DOHH2 (cell line): ENCODE data around the gene ENOX1.

Experiments used
- H3F3A ChIP-seq: fragments of 200-600 bp; sonication (generic), shearing (Covaris generic); 2 replicates; pipeline ENCODE4 v1.6.0; 2016; ENCODE audit warnings: antibody characterized with exemption, mild to moderate bottlenecking; ENCODE audit not compliant: control insufficient read depth, insufficient read depth
- H3K27ac ChIP-seq: fragments of 200-600 bp; sonication (generic); 2 replicates; pipeline ENCODE4 v1.5.1; 2014; ENCODE audit warnings: low read depth, mild to moderate bottlenecking, low read length, moderate library complexity
- H3K27me3 ChIP-seq: fragments of 200-600 bp; sonication (generic); 2 replicates; pipeline ENCODE4 v1.6.1; 2014; ENCODE audit warnings: mild to moderate bottlenecking, low read length, mixed read lengths; ENCODE audit not compliant: control insufficient read depth
- H3K36me3 ChIP-seq: fragments of 200-600 bp; sonication (generic); 2 replicates; pipeline ENCODE4 v1.6.1; 2014; ENCODE audit warnings: mild to moderate bottlenecking, low read length, moderate library complexity, mixed read lengths; ENCODE audit not compliant: control insufficient read depth
- H3K4me1 ChIP-seq: fragments of 200-600 bp; sonication (generic); 2 replicates; pipeline ENCODE4 v1.6.1; 2014; ENCODE audit warnings: mild to moderate bottlenecking, low read length, mixed read lengths; ENCODE audit not compliant: control insufficient read depth
- H3K4me2 ChIP-seq: fragments of 200-600 bp; sonication (generic); 2 replicates; pipeline ENCODE4 v1.6.0; 2014; ENCODE audit warnings: mild to moderate bottlenecking, low read length, moderate library complexity
- H3K4me3 ChIP-seq: fragments of 200-600 bp; sonication (generic); 2 replicates; pipeline ENCODE4 v1.5.1; 2014; ENCODE audit warnings: mild to moderate bottlenecking, low read length, mixed read lengths
- H3K79me2 ChIP-seq: fragments of 200-600 bp; sonication (generic); 2 replicates; pipeline ENCODE4 v1.6.1; 2014; ENCODE audit warnings: mild to moderate bottlenecking, low read length, mixed read lengths; ENCODE audit not compliant: control insufficient read depth
- H3K9me2 ChIP-seq: fragments of 200-600 bp; sonication (generic); replicated peaks from 2 replicates; pipeline ENCODE4 v1.6.1; 2014; ENCODE audit warnings: mild to moderate bottlenecking, low read length, mixed read lengths; ENCODE audit not compliant: control insufficient read depth
- H3K9me3 ChIP-seq: fragments of 200-600 bp; sonication (generic); 2 replicates; pipeline ENCODE4 v1.6.1; 2014; ENCODE audit warnings: antibody characterized with exemption, low read length, mixed read lengths; ENCODE audit not compliant: control insufficient read depth, insufficient read depth
- H4K20me1 ChIP-seq: fragments of 200-600 bp; sonication (generic); 2 replicates; pipeline ENCODE4 v1.6.0; 2014; ENCODE audit warnings: low read depth, mild to moderate bottlenecking, antibody characterized with exemption, low read length, moderate library complexity; ENCODE audit not compliant: control insufficient read depth, insufficient read depth
- CTCF ChIP-seq: fragments of 200-600 bp; sonication (generic); IDR thresholded peaks from one replicate; pipeline ENCODE4 v1.5.1; 2014; ENCODE audit warnings: antibody characterized with exemption, mild to moderate bottlenecking, low read depth, low read length; ENCODE audit not compliant: poor library complexity, severe bottlenecking
- EZH2phosphoT487 ChIP-seq: fragments of 200-600 bp; sonication (generic); IDR thresholded peaks from 2 replicates; pipeline ENCODE4 v1.6.1; 2017; ENCODE audit warnings: borderline replicate concordance, mild to moderate bottlenecking, antibody characterized with exemption, low read length, moderate library complexity, mixed read lengths

Gene ENOX1

GRCh38 chr13:43537124-43537523 lies 249.6 kb downstream of the ENOX1 start:
- no peaks in the 10 kb centered on the region for H3K9me3 ChIP-seq
- H3K4me2 ChIP-seq: no peak overlapping the region
- no peak overlapping the region for H3K4me3 ChIP-seq
- no peaks in the 10 kb centered on the region for H3K27me3 ChIP-seq
- no peak overlapping the region for H3K27ac ChIP-seq
- no peaks in the 10 kb centered on the region for H3K9me2 ChIP-seq
- H3K79me2 ChIP-seq: no peaks in the 10 kb centered on the region
- H4K20me1 ChIP-seq: no peaks in the 10 kb centered on the region
- TF ChIP-seq EZH2phosphoT487: no peak
- TF ChIP-seq CTCF: no peak
- no peaks in the 10 kb centered on the region for H3K4me1 ChIP-seq
- H3K36me3 ChIP-seq: no peaks in the 10 kb centered on the region
- no peaks in the 10 kb centered on the region for H3F3A ChIP-seq

GRCh38 chr13:43529796-43530195 lies 257.0 kb downstream of the ENOX1 start:
- Histone ChIP-seq H3K9me3 (no peaks in the 10 kb centered on the region), H3F3A (no peaks in the 10 kb centered on the region)
- TF ChIP-seq CTCF (no peak), EZH2phosphoT487 (no peak)

GRCh38 chr13:43528992-43529391 lies 257.8 kb downstream of the ENOX1 start:
- no peaks in the 10 kb centered on the region for H3K9me2 ChIP-seq
- no peak overlapping the region for H3K4me2 ChIP-seq
- no peak overlapping the region for H3K27ac ChIP-seq
- H3K9me3 ChIP-seq: no peaks in the 10 kb centered on the region
- H3F3A ChIP-seq: no peaks in the 10 kb centered on the region
- no peaks in the 10 kb centered on the region for H3K79me2 ChIP-seq
- no peaks in the 10 kb centered on the region for H3K27me3 ChIP-seq
- no peaks in the 10 kb centered on the region for H3K36me3 ChIP-seq
- no peaks in the 10 kb centered on the region for H3K4me1 ChIP-seq
- no peak overlapping the region for H3K4me3 ChIP-seq
- TF ChIP-seq EZH2phosphoT487 (no peak), CTCF (no peak)
- H4K20me1 ChIP-seq: no peaks in the 10 kb centered on the region

More at GRCh38 chr13:43529796-43530195, 257.0 kb downstream of the ENOX1 start:
- Histone ChIP-seq H3K36me3 (no peaks in the 10 kb centered on the region), H3K27me3 (no peaks in the 10 kb centered on the region), H3K27ac (no peak overlapping the region), H4K20me1 (no peaks in the 10 kb centered on the region), H3K9me2 (no peaks in the 10 kb centered on the region), H3K4me3 (no peak overlapping the region), H3K4me1 (no peaks in the 10 kb centered on the region), H3K4me2 (no peak overlapping the region), H3K79me2 (no peaks in the 10 kb centered on the region)

- no peaks in the 10 kb centered on the region for H4K20me1 ChIP-seq
- no peak overlapping the region for H3K4me3 ChIP-seq
- TF ChIP-seq CTCF: no peak
- TF ChIP-seq EZH2phosphoT487: no peak
- H3K4me2 ChIP-seq: no peak overlapping the region
- no peaks in the 10 kb centered on the region for H3K27me3 ChIP-seq
- H3K9me2 ChIP-seq: no peaks in the 10 kb centered on the region
- H3K79me2 ChIP-seq: no peaks in the 10 kb centered on the region
- H3K27ac ChIP-seq: no peak overlapping the region
- H3K4me1 ChIP-seq: no peaks in the 10 kb centered on the region
- H3F3A ChIP-seq: no peaks in the 10 kb centered on the region
- H3K9me3 ChIP-seq: no peaks in the 10 kb centered on the region
- no peaks in the 10 kb centered on the region for H3K36me3 ChIP-seq
Observed at GRCh38 chr13:43522788-43523187, 264.0 kb downstream of the ENOX1 start.
